Ishikawa (cell line): ENCODE data around the gene HTR2B.

Experiments
- CEBPB ChIP-seq: IDR thresholded peaks from 2 replicates; pipeline ENCODE4 v1.6.1; 2012
- USF1 ChIP-seq: IDR thresholded peaks from 2 replicates; pipeline ENCODE4 v1.6.1; 2012

- TF ChIP-seq USF1: no peak
- no peak for TF ChIP-seq CEBPB
Measured at GRCh38 chr2:231088754-231089153, 36.1 kb downstream of the HTR2B start.
